Measurements from ENCODE around the gene JPH2.

GRCh38 chr20:44231713-44232468 is 44.9 kb upstream of the JPH2 start:
- TF ChIP-seq YY1 (IDR thresholded peaks at IDR 0.05; ENCODE audit: insufficient read depth, insufficient read length) (no peak), SUZ12 (IDR thresholded peaks at IDR 0.05; ENCODE audit: extremely low read depth, insufficient read depth, insufficient read length) (no peak), ZNF274 (IDR thresholded peaks at IDR 0.05; ENCODE audit: low read depth, low read length) (no peak)

All from NT2/D1 (cell line).